GM10847 (cell line): Measurements from ENCODE around the gene TYMS.

Experiments used
- POLR2A ChIP-seq: IDR thresholded peaks from 2 replicates; pipeline ENCODE4 v1.6.1; 2011; ENCODE audit not compliant: insufficient read length; ENCODE audit errors: extremely low read depth

TYMS gene

GRCh38 chr18:629269-630150, 27.9 kb upstream of the TYMS start:
- TF ChIP-seq POLR2A = no peak

- no peak for TF ChIP-seq POLR2A
Observed at GRCh38 chr18:631560-631959, 25.9 kb upstream of the TYMS start.

GRCh38 chr18:634551-635045, 22.9 kb upstream of the TYMS start:
- TF ChIP-seq POLR2A = no peak

GRCh38 chr18:635171-635570, 22.3 kb upstream of the TYMS start:
- TF ChIP-seq POLR2A = no peak

- no peak for TF ChIP-seq POLR2A
Observed at GRCh38 chr18:641224-641623, 16.2 kb upstream of the TYMS start.

- no peak for TF ChIP-seq POLR2A
Observed at GRCh38 chr18:644395-645004, 13.0 kb upstream of the TYMS start.

- TF ChIP-seq POLR2A = no peak
Observed at GRCh38 chr18:647304-647703, 10.1 kb upstream of the TYMS start.

GRCh38 chr18:649341-649740, 8.1 kb upstream of the TYMS start:
- TF ChIP-seq POLR2A = no peak

GRCh38 chr18:650428-650858, 7.0 kb upstream of the TYMS start:
- TF ChIP-seq POLR2A = no peak

GRCh38 chr18:652131-652530, 5.3 kb upstream of the TYMS start:
- TF ChIP-seq POLR2A = no peak

- TF ChIP-seq POLR2A = no peak
Observed at GRCh38 chr18:653512-653911, 3.9 kb upstream of the TYMS start.

GRCh38 chr18:654601-655000, 2.9 kb upstream of the TYMS start:
- no peak for TF ChIP-seq POLR2A

- TF ChIP-seq POLR2A = no peak
Observed at GRCh38 chr18:655445-655844, 2.0 kb upstream of the TYMS start.

GRCh38 chr18:658001-658946, 821 bp downstream of the TYMS start:
- TF ChIP-seq POLR2A = peak; percentile 54

- TF ChIP-seq POLR2A = no peak
Observed at GRCh38 chr18:658947-659533, 1.6 kb downstream of the TYMS start.

GRCh38 chr18:659597-659996, 2.1 kb downstream of the TYMS start:
- TF ChIP-seq POLR2A = no peak

- TF ChIP-seq POLR2A = no peak
Observed at GRCh38 chr18:662197-662596, 4.7 kb downstream of the TYMS start.
